ENCODE data around the gene HOXC9. TPM values are rescaled to one million over a fixed set of nuclear protein-coding genes. Genes with fewer than 3 reads are reported as not detected.

HOXC9 gene
- total RNA-seq, 4 donors from 2014 or later: 1.5 to 7.8 (median 1.7) TPM; not detected in 1

- no peaks in the 10 kb centered on the region for H3K9me3 ChIP-seq
- intact Hi-C loops (cut with DNase I; ENCODE audit: low total_unique reads): no loop called here
- H3K27ac ChIP-seq: no peak overlapping the region
- TF ChIP-seq CTCF (IDR thresholded peaks at IDR 0.05): no peak
- TF ChIP-seq POLR2A (IDR thresholded peaks at IDR 0.05): no peak
- peaks cover 0 to 10% of the 10 kb centered on the region in 2 donors for H3K4me1 ChIP-seq
- no peak for DNase-seq
- no peak overlapping the region for H3K4me3 ChIP-seq
- H3K27me3 ChIP-seq: peaks cover 12 to 70% of the 10 kb centered on the region in 2 donors
- no peaks in the 10 kb centered on the region for H3K36me3 ChIP-seq
These were observed 16.4 kb upstream of the HOXC9 start for GRCh38 chr12:53983568-53983949.

GRCh38 chr12:53983950-53984572 is 15.9 kb upstream of the HOXC9 start:
- Histone ChIP-seq H3K4me1 (peaks cover 0 to 10% of the 10 kb centered on the region in 2 donors), H3K27me3 (peaks cover 12 to 70% of the 10 kb centered on the region in 2 donors), H3K27ac (no peak overlapping the region), H3K4me3 (no peak overlapping the region), H3K9me3 (no peaks in the 10 kb centered on the region), H3K36me3 (no peaks in the 10 kb centered on the region)
- TF ChIP-seq CTCF (IDR thresholded peaks at IDR 0.05) (no peak), POLR2A (IDR thresholded peaks at IDR 0.05) (no peak)
- intact Hi-C loops (cut with DNase I; ENCODE audit: low total_unique reads): no loop called here
- DNase-seq: no peak

DNA sequence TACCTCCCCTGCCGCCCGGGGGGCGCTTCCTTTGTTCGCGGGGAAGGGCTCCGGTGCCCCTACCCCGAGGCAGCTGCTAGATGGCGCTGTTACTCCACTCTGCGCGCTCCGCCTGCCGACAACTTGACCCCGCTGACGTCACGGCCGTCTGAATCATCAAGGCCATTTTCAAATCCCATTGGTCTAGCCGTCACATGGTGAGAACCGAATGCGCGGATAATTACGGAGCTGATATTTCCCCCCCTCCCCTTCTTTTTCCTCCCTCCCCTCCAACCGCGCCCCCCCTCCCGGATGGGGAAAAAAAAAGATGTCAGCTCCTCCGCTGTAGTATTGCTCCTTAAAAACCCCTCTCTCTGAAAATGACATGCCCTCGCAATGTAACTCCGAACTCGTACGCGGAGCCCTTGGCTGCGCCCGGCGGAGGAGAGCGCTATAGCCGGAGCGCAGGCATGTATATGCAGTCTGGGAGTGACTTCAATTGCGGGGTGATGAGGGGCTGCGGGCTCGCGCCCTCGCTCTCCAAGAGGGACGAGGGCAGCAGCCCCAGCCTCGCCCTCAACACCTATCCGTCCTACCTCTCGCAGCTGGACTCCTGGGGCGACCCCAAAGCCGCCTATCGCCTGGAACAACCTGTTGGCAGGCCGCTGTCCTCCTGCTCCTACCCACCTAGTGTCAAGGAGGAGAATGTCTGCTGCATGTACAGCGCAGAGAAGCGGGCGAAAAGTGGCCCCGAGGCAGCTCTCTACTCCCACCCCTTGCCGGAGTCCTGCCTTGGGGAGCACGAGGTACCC is 14.9 kb upstream of the HOXC9 start, which contains the start of gene HOXC10:
Gene HOXC10, plus strand, starts transcription at position 246 of the 791 bp plus-strand sequence. Its CDS starts 114 bp downstream, at position 360.
- TF ChIP-seq POLR2A (IDR thresholded peaks at IDR 0.05) (peak in 1 of 2 donors; percentile 22), CTCF (IDR thresholded peaks at IDR 0.05) (peak; percentile 39 to 90 (median 68))
- peaks cover 0 to 10% of the 10 kb centered on the region in 2 donors for H3K4me1 ChIP-seq
- H3K36me3 ChIP-seq: no peaks in the 10 kb centered on the region
- peak within 1 kb of the TSS in 1 of 2 donors; percentile 27 for H3K27ac ChIP-seq
- peak within 1 kb of the TSS in 1 of 2 donors; percentile 39 for H3K4me3 ChIP-seq
- intact Hi-C loops (cut with DNase I; ENCODE audit: low total_unique reads): no loop called here
- no peaks in the 10 kb centered on the region for H3K9me3 ChIP-seq
- H3K27me3 ChIP-seq: peaks cover 12 to 78% of the 10 kb centered on the region in 2 donors
- peak; percentile 85 to 95 for DNase-seq

DNA sequence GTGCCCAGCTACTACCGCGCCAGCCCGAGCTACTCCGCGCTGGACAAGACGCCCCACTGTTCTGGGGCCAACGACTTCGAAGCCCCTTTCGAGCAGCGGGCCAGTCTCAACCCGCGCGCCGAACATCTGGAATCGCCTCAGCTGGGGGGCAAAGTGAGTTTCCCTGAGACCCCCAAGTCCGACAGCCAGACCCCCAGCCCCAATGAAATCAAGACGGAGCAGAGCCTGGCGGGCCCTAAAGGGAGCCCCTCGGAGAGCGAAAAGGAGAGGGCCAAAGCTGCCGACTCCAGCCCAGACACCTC is 14.3 kb upstream of the HOXC9 start:
- H3K27me3 ChIP-seq: peaks cover 12 to 84% of the 10 kb centered on the region in 2 donors
- H3K36me3 ChIP-seq: no peaks in the 10 kb centered on the region
- peak overlapping the region in 1 of 2 donors; percentile 39 for H3K4me3 ChIP-seq
- TF ChIP-seq POLR2A (IDR thresholded peaks at IDR 0.05): no peak
- no peak for TF ChIP-seq CTCF (IDR thresholded peaks at IDR 0.05)
- peak overlapping the region in 1 of 2 donors; percentile 27 for H3K27ac ChIP-seq
- H3K9me3 ChIP-seq: no peaks in the 10 kb centered on the region
- DNase-seq: no peak
- intact Hi-C loops (cut with DNase I; ENCODE audit: low total_unique reads): no loop called here
- peaks cover 0 to 13% of the 10 kb centered on the region in 2 donors for H3K4me1 ChIP-seq
